ENCODE measurements around the gene DIAPH1. TPM values are rescaled to one million over a fixed set of nuclear protein-coding genes. Genes with fewer than 3 reads are reported as not detected.

Gene DIAPH1
- total RNA-seq, 1 donor from 2014 or later = 136 TPM

DNA sequence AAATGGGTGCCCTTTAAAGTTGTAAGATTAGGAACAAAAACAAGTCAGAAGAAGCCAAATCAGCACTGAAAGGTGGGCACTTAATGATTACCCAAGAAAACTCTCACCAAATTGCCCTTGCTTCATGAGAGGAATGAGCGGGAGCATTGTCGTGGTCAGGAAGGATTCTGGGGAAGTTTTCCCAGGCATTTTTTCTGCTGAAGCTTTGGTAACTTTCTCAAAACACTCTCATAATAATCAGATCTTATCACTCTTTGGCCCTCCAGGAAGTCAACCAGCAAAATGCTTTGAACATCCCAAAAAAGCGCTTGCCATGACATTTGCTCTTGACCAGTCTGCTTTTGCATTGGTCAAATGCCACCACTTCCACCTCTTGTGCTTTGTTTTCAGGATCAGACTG lies 153.4 kb downstream of the DIAPH1 start:
- DNase-seq = no peak
- POLR2A ChIA-PET = no interaction called here
- CTCF ChIA-PET = interaction anchor here (0.9 to 1.1 kb wide), 2 partner anchors 10 to 13 kb away, joined by 4 read pairs; partner anchors contain the start of gene PCDHGC3

More for the DNA sequence above, 153.4 kb downstream of the DIAPH1 start:
- TF ChIP-seq, protein P1, sequence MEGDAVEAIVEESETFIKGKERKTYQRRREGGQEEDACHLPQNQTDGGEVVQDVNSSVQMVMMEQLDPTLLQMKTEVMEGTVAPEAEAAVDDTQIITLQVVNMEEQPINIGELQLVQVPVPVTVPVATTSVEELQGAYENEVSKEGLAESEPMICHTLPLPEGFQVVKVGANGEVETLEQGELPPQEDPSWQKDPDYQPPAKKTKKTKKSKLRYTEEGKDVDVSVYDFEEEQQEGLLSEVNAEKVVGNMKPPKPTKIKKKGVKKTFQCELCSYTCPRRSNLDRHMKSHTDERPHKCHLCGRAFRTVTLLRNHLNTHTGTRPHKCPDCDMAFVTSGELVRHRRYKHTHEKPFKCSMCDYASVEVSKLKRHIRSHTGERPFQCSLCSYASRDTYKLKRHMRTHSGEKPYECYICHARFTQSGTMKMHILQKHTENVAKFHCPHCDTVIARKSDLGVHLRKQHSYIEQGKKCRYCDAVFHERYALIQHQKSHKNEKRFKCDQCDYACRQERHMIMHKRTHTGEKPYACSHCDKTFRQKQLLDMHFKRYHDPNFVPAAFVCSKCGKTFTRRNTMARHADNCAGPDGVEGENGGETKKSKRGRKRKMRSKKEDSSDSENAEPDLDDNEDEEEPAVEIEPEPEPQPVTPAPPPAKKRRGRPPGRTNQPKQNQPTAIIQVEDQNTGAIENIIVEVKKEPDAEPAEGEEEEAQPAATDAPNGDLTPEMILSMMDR (IDR thresholded peaks at IDR 0.05) = no peak
- Mint-ChIP-seq H3K4me1 (no peaks in the 10 kb centered on the region), H3K9me3 (peaks cover 2% of the 10 kb centered on the region), H3K36me3 (ENCODE audit: low read depth) (no peaks in the 10 kb centered on the region), H3K27me3 (peaks cover 3% of the 10 kb centered on the region), H3K27ac (no peak overlapping the region), H3K4me3 (no peak overlapping the region)
- intact Hi-C loops (cut with micrococcal nuclease) = no loop called here
- ATAC-seq (ENCODE audit: low read depth) = no peak

Other genes starting within 250 kb of the DIAPH1 start
- 2.0 and 2.6 TPM in 2 replicates for gene PCDHGB3, start 248.8 kb downstream of the DIAPH1 start, total RNA-seq
- 1.8 and 2.3 TPM in 2 replicates for gene PCDHGA6, start 245.1 kb downstream of the DIAPH1 start, total RNA-seq
- 1.3 and 1.6 TPM in 2 replicates for gene PCDHGA7, start 236.3 kb downstream of the DIAPH1 start, total RNA-seq
- gene PCDHGB4, start 231.3 kb downstream of the DIAPH1 start, total RNA-seq = 0.91 and 1.2 TPM in 2 replicates
- gene PCDHGA8, start 226.4 kb downstream of the DIAPH1 start, total RNA-seq = 0.54 and 0.69 TPM in 2 replicates
- gene PCDHGB5, start 221.1 kb downstream of the DIAPH1 start, total RNA-seq = 1.8 and 2.7 TPM in 2 replicates
- gene PCDHGA9, start 216.2 kb downstream of the DIAPH1 start, total RNA-seq = 1.1 and 1.3 TPM in 2 replicates
- gene PCDHGB6, start 211.0 kb downstream of the DIAPH1 start, total RNA-seq = 1.2 and 1.6 TPM in 2 replicates
- gene PCDHGA10, start 206.0 kb downstream of the DIAPH1 start, total RNA-seq = 1.2 and 1.3 TPM in 2 replicates
- gene PCDHGB7, start 201.3 kb downstream of the DIAPH1 start, total RNA-seq = 1.2 and 1.4 TPM in 2 replicates
- 0.73 and 1.1 TPM in 2 replicates for gene PCDHGA11, start 197.9 kb downstream of the DIAPH1 start, total RNA-seq
- gene PCDHGA12, start 188.5 kb downstream of the DIAPH1 start, total RNA-seq = 1.3 and 1.6 TPM in 2 replicates
- gene PCDHGC3, start 143.0 kb downstream of the DIAPH1 start, total RNA-seq = 2.6 and 3.3 TPM in 2 replicates
- 0.69 TPM in 2 replicates for gene PCDHGC4, start 134.0 kb downstream of the DIAPH1 start, total RNA-seq
- 0.24 and 0.38 TPM in 2 replicates for gene PCDHGC5, start 129.9 kb downstream of the DIAPH1 start, total RNA-seq
- 101 and 102 TPM in 2 replicates for gene HDAC3, start 17.8 kb upstream of the DIAPH1 start, total RNA-seq
- gene RELL2, start 18.0 kb upstream of the DIAPH1 start, total RNA-seq = 16.8 and 18.9 TPM in 2 replicates
- gene FCHSD1, start 32.4 kb upstream of the DIAPH1 start, total RNA-seq = 63.2 and 79.5 TPM in 2 replicates
- gene ARAP3, start 63.2 kb upstream of the DIAPH1 start, total RNA-seq = 0.44 and 0.49 TPM in 2 replicates

Measured in activated B cell treated with CpG ODN at 0.5 μM for 24 hours (primary cell).